ENCODE measurements around the gene THUMPD2. TPM values are rescaled to one million over a fixed set of nuclear protein-coding genes. Genes with fewer than 3 reads are reported as not detected.

THUMPD2 gene, protein sequence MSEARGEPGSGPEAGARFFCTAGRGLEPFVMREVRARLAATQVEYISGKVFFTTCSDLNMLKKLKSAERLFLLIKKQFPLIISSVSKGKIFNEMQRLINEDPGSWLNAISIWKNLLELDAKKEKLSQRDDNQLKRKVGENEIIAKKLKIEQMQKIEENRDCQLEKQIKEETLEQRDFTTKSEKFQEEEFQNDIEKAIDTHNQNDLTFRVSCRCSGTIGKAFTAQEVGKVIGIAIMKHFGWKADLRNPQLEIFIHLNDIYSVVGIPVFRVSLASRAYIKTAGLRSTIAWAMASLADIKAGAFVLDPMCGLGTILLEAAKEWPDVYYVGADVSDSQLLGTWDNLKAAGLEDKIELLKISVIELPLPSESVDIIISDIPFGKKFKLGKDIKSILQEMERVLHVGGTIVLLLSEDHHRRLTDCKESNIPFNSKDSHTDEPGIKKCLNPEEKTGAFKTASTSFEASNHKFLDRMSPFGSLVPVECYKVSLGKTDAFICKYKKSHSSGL
- 5.9 and 11.0 TPM in 2 replicates for total RNA-seq

GRCh38 chr2:39778775-39779340 lies at the start of gene THUMPD2:
THUMPD2 (minus strand) TSS chr2:39779258; CDS start chr2:39779239, 19 bp downstream.

Other genes with a start within 250 kb of the THUMPD2 start
- 0.19 and 1.1 TPM in 2 replicates for gene TMEM178A, start 113.3 kb downstream of the THUMPD2 start, total RNA-seq